Stimulated activated CD8-positive, alpha-beta memory T cell treated with anti-CD3 and anti-CD28 coated beads, Interleukin-2, amount 100 ng/mL, for 1 hour (primary cell): ENCODE results near the gene KBTBD13.

ENCODE experiments used
- DNase-seq, 2 donors: peaks; one replicate each; pipeline ENCODE4 v3.0.0-alpha.2; 2020; ENCODE audit warnings: low read depth in 2 of 2

Gene KBTBD13

DNA sequence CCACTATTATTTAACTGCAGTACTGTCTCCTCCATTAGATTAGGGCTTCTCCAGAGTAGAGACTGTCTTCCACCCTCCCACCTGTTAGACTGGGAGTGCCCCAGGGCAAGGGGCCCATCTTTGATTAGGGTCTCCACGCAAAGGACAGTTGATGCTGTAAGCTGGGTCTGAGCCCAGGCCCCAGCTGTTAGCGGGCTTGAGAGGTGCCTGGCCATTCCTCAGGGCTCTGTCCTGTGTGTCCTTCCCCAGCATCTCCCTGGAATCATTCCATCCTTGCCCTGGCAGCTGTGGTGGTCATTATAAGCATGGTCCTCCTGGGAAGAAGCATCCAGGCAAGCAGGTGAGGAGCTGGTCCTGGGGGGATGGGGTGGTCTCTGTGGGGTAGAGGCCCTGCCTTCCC, 25.3 kb upstream of the KBTBD13 start:
- no peak for DNase-seq

DNA sequence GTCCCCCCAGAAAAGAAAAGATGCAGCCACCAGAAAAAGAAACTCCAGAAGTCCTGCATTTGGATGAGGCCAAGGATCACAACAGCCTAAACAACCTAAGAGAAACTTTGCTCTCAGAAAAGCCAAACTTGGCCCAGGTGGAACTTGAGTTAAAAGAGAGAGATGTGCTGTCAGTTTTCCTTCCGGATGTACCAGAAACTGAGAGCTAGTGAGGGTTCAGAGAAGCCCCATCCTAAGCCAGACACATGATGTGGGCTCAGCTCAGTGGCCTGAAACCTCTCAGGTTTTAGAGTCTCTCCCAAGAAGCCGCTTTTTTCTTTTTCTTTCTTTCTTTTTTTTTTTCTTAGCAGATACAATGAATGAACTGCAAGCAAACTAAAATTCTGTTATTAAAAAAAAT, 23.6 kb upstream of the KBTBD13 start:
- DNase-seq, result no peak

DNA sequence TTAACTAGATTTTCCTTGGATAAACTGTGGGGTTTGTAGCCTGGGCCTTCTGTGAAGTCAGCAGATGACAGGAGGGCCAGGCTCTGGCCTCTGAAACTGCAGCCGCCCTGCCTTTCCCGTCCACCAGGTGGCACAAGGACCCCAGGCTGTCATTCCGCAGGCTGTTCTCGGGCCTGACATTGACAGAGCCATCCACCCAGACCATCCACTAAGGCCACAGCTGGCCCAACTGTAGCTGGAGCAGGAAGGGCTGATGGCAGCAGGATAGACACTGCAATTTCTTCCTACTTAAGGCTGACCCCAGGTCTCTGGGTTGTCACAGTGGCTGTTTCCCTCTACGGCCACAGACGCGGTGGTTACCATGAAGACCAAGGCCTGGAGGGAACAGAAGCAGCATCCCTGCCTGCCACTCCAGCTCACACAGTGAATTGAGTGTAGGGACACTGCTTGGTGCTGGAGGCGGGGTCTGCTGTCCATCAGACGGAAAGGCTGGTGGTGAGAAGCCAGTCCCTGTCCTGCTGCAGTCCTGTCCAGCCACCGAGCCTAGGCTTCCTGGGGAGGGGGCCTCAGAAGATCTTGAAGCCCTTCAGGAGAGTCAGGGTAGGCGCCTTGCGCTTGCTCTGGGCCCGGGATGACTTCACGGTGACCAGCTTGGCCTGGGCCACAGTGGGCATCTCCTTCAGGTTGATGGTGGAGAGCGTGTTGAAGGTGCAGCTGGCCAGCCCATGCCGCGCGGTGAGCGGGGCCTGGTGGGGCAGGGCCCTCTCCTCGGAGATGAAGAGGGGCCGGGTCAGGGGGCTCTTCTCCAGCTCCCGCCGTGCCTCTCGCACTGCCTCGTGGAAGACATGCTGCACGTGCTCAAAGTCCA, 22.0 kb upstream of the KBTBD13 start:
- peak in 1 of 2 donors; percentile 23 for DNase-seq

DNA sequence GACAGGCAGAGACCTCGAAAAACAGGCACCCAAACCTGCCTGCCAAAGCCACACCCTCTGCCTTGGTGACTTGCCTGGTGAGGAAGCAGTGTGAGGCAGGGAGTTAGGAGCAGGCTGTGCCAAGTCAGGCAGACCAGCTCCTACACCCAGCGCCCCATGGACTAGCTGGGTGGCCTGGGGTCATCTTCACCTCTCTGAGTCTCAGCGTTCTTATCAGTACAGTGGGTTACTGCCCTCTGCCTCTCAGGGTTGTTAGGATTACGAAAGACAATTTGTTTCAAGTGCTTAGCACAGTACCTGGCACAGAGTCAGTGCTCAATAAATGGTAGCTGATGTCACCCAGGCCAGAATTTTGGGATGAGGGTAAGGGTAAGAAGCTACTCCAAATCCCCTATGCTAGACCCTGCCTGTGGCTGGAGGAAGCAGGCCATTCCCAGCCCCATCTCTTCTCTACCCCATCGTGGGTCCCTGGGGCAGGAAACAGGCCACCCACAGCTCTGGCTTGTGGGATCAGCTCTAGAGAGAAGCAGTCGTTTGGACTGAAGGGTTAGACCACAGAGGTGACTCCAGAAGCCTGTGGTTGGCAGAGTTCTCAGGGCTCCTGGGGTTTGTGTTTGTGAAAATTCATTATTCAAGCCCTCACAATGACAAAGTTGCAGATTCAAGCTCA, 21.2 kb upstream of the KBTBD13 start:
- DNase-seq, result no peak

DNA sequence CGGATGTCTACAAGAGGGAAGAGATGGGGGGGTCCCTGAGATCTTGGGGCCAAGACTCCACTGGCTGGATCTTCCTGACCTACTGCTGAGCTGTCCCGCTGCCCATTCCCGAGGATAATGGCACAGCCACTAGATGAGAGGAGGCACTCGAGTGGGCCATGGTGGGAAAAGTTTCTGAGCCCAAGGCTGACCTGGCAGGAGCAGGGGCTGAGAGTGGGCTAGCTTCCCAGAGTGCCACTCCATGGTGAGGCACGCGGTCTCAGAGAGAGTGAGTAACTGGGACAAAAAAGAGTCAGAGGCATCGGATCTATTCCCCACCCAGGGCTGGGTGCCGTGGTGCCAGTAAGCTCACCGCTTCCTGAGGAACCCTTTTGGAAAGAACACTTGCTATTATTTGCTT, 20.4 kb upstream of the KBTBD13 start:
- DNase-seq, result no peak

DNA sequence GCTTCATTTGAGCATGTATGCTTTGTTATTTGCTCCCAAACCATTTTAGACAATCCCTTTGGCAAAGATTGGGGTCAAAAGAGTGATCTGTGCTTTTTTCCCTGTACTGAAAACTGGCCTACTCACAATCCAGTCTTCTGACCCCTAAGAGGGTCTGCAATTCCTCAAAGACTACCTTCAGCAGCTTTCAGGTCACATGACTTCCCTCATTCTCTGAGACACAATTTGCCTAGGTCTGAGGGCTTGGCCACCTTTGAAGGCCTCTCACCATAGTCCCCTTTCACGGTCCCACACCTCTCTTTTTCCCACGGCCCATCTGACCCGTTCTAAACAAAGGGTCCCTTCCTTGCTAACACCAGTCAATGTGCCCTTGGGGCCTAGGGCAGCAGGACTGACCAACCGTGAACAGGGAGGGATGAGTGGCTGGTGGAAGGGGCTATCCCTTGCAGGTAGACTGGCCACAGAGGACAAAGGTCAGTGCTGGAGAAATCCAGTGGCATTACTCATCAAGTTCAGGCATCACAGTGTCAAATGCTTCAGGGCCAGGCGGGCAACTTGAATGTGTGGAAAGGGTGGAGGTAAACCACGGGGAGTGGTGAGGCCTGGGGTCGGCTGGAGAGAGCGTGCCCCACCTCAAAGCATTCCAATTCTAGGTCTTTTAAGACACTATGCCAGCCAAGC, 19.5 kb upstream of the KBTBD13 start:
- no peak for DNase-seq

DNA sequence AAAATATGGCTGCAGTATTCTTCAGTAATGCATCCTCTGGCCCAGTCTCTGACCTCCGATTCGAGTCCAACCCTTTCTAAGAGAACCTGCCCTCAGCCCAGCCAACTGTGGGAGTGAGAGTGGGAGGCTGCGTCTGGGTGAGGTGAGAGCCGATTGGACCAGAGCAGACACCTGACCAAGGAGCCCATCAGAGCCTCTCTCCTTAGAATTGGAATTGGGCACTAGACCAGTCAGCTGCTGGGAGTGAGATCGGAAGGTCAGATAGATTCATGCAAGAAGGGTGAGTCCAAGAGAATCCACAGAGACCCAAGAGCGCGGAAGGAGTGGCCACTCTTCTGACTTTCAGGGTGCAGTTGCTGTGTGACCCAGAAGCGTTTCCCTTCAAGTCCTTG, 19.0 kb upstream of the KBTBD13 start:
- no peak for DNase-seq

DNA sequence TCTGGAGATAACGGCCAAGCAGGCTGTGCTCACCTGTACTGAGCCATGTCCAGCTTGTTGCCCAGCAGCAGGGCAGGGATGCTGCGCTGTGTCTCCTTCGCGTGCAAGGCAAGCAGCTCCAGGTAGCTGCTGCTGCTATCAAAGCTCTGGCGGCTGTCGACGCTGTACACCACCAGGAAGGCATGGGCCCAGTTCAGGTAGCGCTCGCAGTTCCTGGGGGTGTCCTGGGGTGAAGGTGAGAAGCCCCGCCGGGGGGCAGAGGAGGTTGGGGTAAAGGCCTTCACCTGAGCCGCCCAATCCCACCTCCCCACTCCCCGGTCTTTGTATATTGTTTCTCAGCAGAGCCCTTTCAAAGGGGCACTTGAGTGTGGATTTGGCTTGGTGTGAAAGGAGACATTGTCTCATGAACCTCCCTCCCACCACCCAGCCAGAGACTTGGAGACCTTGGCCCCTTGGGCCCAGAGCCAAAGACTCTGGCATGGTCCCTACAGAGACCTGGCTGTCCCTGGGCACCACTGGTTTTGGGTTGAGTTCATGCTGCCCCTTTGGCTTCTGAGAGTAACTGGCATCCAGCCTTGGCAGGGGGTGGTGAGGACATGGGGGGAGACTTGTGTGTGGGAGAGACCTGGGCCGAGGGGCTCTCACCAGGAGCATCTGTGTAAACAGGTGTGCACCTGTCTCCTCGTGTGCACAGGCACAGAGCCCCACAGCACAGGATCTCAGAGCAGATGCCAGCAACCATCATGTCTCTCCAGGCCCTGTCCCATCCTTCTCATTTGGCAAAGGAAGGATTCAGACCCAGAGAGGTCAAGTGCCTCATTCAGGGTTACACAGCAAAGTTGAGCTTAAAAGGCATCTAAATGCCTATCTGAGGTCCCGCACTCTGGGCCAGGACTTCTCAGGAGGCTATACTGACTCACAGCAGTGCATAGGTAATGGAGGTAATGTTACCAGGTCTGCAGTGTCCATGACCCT, 17.9 kb upstream of the KBTBD13 start:
- no peak for DNase-seq

DNA sequence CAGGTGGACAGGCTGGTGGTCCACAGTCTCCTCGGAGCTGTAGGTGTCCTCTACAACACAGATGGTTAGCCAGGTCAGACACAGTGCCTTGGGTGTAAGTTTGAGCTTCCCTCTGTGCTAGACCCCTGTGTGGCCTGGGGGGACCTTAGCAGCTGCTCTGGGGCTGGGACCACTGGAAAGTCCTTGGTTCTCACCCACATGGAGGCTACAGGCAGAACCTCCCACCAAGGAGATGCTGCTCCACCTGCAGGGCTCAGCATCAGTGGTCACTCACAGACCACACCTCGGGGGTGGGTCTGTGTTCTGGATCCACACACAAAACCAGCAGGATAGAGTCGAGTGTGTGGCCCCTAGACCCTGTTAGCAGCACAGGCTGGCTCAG, 17.2 kb upstream of the KBTBD13 start:
- DNase-seq, result no peak

DNA sequence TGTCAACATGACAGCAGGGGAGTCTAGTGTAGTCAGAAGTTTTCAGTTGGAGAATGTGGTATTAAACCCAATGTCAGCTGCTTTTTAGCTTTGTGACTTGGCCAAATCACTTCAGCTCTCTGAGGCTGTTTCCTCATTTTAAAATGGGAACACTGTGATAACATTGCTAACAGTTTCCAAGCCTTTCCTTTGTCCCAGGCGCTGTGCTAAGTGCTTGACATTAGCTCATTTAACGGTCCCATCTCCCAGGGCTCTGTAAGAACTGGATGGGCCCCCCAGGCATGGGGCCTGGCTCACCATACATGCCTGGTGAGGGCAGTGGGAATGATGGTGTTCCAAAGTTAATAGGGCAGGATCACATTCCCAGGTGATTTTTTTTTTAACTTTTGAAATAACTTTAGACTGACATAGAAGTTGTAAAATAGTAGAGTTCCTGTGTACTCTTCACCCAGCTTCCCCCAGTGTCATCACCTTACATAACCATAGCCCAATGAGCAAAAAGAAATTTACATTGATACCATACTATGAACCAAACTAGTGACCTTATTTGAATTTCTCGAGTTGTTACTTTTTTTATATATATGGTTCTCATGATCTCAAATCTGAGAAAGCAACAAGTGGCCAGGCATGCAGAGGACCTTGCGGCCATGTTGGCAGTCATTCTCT, 16.5 kb upstream of the KBTBD13 start:
- no peak for DNase-seq

DNA sequence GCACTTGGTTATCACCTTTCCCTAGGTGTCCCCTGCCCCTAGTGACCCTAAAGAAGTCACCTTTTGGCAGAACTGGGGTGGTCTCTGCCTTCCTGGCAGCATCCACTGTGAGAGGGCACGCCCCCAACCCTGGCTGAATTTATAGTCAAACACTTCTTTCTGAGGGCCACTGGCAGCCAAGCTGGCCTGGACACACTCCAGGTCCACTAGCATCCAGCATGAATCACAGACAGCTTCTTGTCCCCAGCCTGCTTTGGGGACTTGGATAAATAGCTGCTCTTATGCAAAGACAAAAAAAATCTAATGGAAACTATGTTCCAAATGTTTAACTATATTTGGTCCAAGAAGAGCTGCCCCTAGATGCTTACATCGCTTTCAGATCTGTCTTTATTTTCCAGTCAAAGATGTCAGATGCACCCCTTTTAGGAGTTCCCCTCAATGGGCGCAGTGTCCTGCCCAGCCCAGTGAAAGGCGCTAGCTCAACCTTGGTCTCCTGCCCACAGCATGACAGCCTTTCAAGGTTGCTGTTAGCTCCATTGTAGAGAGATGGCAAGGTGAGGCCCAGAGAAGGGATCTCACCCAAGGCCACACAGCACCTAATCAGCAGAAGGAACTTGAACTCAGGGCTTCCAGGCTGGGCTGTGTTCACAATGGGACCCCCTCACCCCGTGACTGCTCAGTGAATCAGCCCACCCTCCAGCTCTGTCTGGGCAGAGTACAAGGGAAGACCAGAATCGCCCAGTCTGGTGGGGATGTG, 15.7 kb upstream of the KBTBD13 start:
- DNase-seq, result no peak

DNA sequence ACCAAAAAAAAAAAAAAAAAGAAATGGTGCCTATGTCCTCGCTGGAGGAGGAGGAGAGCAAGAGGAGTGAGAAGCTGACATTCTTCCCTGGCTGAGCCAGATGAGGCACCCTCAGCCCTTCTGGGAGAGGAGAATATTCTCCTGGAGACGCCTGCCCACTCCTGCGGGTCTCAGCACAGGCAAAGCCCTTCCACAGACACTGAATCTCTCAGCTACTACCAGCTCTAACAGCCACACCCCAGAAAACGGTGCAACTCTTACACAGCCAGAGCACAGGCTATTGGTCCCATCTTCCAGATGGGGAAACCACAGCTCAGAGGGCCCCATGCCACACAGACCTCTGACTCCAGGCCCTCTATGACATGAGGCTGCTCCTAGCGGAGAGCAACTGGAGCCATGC, 14.5 kb upstream of the KBTBD13 start:
- DNase-seq, result no peak

DNA sequence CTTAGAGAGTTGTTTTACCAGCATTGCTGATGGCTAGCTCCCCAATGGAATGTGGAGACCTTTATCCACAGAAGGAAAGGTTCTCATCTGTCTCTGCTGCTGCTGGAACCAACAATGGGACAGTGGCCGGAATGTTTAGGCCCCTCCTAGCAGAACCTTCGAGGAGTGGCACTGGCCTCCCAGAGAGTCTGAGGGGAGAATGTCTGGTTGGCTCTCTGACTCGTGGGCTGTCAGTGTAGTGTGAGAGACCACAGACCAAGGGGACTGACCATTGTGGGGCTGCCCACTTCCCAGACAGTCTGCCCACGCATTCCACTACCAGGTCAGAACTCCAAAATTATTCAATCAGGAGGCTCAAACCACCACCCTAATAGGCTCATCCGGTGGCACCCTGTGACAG, 13.8 kb upstream of the KBTBD13 start:
- no peak for DNase-seq

DNA sequence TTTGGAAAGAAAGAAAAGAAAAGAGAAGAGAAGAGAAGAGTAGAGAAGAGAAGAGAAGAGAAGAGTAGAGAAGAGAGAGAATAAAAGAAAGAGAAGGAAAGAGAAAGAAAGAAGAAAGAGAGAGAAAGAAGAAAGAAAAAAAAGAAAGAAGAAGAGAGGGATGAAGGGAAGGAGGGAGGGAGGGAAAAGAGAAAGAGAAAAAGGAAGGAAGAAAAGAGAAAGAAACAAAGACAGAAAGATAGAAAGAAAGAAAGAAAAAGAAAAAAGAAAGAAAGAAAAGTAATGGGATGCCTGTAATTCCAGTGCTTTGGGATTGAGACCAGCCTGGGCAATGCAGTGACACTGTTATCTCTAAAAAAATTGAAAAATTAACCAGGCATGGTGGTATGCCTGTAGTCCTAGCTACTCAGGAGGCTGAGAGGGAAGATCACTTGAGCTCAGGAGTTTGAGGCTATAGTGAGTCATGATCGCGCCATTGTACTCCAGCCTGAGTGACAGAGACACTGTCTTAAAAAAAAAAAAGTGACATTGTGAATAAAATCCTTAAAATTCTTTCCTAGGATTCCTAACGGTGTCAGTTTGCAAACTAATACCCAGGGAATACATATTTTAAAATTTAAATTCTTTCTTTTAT, 10.4 kb upstream of the KBTBD13 start:
- no peak for DNase-seq

DNA sequence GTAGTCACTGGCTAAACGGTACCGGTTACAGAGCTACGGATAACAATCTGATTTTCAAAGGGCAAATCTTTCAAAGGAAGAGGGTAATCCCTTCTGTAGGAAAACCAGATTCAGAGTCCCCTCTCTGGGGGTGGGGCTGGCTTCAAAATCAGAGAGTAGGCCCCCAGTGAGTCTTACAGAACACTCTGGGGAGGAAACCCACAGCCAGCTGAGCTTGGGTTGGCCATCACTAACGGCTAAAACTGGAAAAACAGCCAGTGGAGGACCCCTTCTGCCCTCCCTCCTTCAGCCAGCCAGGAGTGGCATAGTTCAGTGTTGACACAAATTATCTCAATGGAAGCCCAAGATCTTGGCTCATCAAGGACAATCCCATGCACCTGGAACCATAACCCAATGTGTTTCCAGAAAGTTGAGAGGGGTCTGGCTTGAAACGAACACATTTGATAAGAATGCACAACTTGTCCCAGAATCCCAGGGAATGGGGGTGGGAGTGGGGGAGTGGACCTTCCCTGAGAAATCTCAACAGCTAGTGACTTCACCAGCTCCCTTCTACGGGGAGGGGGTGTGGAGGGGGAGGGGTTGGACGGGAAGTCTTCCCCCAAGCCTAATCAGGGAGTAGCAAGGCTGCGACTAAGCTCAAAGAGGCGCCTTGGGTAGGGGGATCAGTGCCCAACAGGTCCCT, 9.8 kb upstream of the KBTBD13 start:
- no peak for DNase-seq

DNA sequence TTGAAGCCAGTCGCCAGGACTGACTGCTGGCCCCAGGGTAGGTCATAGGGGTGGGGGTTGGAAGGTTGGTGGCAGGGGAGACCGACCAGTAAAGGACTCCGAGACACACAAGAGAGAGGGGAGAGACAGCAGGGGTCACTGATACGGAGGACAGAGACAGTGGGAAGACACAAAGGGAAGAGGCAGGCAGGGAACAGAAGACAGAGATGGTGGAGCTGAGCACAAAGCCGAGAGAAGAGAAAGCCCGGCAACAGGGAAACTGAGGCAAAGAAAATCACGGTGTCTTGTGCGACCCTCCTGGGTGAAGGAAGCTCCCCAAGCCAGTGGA, 9.3 kb upstream of the KBTBD13 start:
- DNase-seq, result no peak

DNA sequence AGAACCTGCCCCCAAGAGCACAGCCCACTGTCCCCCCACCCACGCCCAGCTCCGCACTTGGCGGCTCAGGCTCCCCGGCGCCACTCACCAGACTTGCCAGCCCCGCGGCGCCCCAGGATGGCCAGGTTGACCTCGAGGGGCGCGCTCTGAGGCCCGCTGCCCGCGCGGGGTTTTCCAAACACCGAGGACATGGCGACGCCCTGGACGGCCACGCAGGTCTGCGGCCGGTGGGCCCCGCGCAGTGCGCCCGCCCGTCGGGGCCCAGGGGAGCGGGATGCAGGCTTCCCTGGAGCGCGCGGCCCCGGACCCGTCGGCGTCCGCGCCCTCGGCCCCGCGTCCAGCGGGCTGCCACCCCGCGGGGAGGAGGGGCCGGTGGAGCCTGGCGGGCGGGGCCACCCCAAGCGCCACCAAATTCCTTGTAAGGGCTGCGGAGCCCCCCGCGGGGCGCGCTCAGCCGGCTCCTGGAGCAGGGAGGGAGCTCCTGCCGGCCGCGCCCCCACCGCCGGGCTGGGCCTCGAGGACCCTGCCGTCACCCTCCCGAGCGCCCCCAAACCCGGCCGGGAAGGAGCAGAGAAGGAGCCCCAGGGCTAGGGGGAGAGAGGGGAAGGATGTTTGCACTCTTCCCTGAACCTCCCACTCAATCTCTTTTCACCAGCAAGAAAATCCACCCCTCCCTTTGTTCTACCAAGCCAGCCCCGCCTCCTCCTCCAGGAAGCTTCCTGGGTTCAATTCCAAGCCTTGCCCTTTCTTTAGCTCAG, 8.7 kb upstream of the KBTBD13 start, which contains the start of gene RASL12:
RASL12 (minus strand) TSS at position 347 of the 758 bp plus-strand sequence; CDS start at position 191, 156 bp downstream.
- no peak for DNase-seq

DNA sequence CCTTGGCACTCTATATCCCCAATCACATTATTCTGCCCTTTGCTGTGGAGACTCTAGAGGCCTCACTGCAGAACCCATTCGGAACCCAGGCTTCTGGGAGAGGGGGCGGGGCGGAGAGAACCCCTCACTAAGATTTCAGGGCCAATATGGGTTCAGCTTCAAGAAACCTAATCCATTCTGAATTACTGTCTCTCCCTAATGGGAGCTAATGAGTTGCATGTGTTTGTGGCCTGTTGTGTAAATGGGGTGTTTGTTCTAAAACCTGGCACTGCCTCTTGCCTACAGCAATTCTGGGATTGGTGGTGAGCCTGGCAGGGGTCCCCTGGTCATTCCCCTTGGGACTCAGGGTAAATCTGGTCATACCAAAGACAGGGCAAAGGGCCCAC, 8.2 kb upstream of the KBTBD13 start:
- no peak for DNase-seq

DNA sequence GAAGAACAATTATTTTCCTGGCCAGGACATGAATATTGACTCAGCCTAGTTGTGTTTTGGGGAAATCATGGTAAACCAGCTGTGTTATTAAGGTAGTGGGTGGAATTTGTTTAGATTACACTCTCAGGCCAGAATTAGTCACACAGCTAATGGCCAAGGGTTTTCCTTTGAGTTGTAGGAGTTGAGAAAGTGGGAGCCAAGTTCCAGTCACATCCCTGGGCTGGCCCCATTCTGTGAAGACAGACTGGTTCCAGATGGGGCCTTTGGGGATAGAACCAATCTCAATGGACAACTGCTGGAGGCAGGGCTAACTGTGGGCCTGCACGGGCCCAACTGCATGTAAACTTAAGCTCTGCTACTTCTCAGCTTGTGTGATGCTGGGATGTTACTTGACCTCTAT, 7.4 kb upstream of the KBTBD13 start:
- no peak for DNase-seq
